ENCODE measurements around the gene OOSP2.

Gene OOSP2

GRCh38 chr11:60077216-60077817, 37.1 kb downstream of the OOSP2 start:
- no peaks in the 10 kb centered on the region for H3K4me1 ChIP-seq
- TF ChIP-seq CTCF (IDR thresholded peaks at IDR 0.05; ENCODE audit: low read depth, low read length) = no peak
- H3K36me3 ChIP-seq = no peaks in the 10 kb centered on the region
- DNase-seq = no peak
- H3K4me3 ChIP-seq (ENCODE audit: low read depth, low read length) = no peak overlapping the region
- H3K9me3 ChIP-seq = no peaks in the 10 kb centered on the region
- H3K27me3 ChIP-seq = no peaks in the 10 kb centered on the region

GRCh38 chr11:60077981-60078380, 37.8 kb downstream of the OOSP2 start:
- no peak overlapping the region for H3K4me3 ChIP-seq (ENCODE audit: low read depth, low read length)
- no peaks in the 10 kb centered on the region for H3K36me3 ChIP-seq
- H3K27me3 ChIP-seq = no peaks in the 10 kb centered on the region
- H3K9me3 ChIP-seq = no peaks in the 10 kb centered on the region
- no peak for DNase-seq
- H3K4me1 ChIP-seq = no peaks in the 10 kb centered on the region
- no peak for TF ChIP-seq CTCF (IDR thresholded peaks at IDR 0.05; ENCODE audit: low read depth, low read length)

GRCh38 chr11:60078745-60079144, 38.5 kb downstream of the OOSP2 start:
- Histone ChIP-seq H3K4me3 (ENCODE audit: low read depth, low read length) (no peak overlapping the region), H3K27me3 (no peaks in the 10 kb centered on the region), H3K4me1 (no peaks in the 10 kb centered on the region), H3K36me3 (no peaks in the 10 kb centered on the region), H3K9me3 (no peaks in the 10 kb centered on the region)
- TF ChIP-seq CTCF (IDR thresholded peaks at IDR 0.05; ENCODE audit: low read depth, low read length) = no peak
- DNase-seq = no peak

- Histone ChIP-seq H3K4me1 (no peaks in the 10 kb centered on the region), H3K27me3 (no peaks in the 10 kb centered on the region), H3K36me3 (no peaks in the 10 kb centered on the region), H3K4me3 (ENCODE audit: low read depth, low read length) (no peak overlapping the region), H3K9me3 (no peaks in the 10 kb centered on the region)
- DNase-seq = no peak
- TF ChIP-seq CTCF (IDR thresholded peaks at IDR 0.05; ENCODE audit: low read depth, low read length) = no peak
Measured at GRCh38 chr11:60080535-60080934, 40.3 kb downstream of the OOSP2 start.

- Histone ChIP-seq H3K4me3 (ENCODE audit: low read depth, low read length) (no peak overlapping the region), H3K27me3 (no peaks in the 10 kb centered on the region), H3K9me3 (no peaks in the 10 kb centered on the region), H3K4me1 (no peaks in the 10 kb centered on the region), H3K36me3 (no peaks in the 10 kb centered on the region)
- TF ChIP-seq CTCF (IDR thresholded peaks at IDR 0.05; ENCODE audit: low read depth, low read length) = no peak
- DNase-seq = no peak
Measured at GRCh38 chr11:60084631-60085273, 44.5 kb downstream of the OOSP2 start.

- Histone ChIP-seq H3K9me3 (no peaks in the 10 kb centered on the region), H3K27me3 (no peaks in the 10 kb centered on the region), H3K4me3 (ENCODE audit: low read depth, low read length) (no peak overlapping the region), H3K4me1 (no peaks in the 10 kb centered on the region), H3K36me3 (no peaks in the 10 kb centered on the region)
- no peak for DNase-seq
- TF ChIP-seq CTCF (IDR thresholded peaks at IDR 0.05; ENCODE audit: low read depth, low read length) = no peak
Measured at GRCh38 chr11:60085909-60086308, 45.7 kb downstream of the OOSP2 start.

All from BE2C (cell line).